ENCODE measurements around the gene HSPA4.
"Not testable (repeated sequence)": the region's sequence is repeated elsewhere in the genome, so short reads cannot be mapped to it uniquely, and the experiment has no call there.

The HSPA4 gene

GRCh38 chr5:133123297-133123696 lies 71.5 kb downstream of the HSPA4 start:
- no peak for DNase-seq (ENCODE audit: low read depth)

GRCh38 chr5:133124891-133125290 lies 73.1 kb downstream of the HSPA4 start:
- DNase-seq (ENCODE audit: low read depth): no peak

DNA sequence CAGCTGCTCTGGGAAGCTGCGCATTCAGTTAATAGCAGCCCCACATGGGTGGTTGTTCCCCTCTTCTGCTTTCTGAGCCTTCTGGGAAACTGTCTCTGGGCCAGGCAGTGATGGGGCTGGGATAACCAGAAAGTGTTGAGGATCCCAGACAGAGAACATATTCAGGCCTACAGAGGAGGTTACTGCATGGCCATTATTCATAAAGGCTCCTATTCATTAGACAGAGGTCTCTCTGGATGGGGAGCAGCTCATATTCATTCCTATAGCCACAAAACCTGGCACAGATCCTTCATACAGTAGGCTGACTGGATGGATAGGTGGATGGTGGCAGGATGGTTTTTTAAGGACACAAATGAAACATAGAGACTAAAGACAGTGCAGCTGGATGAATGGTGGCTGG lies 76.3 kb downstream of the HSPA4 start:
- no peak for DNase-seq (ENCODE audit: low read depth)

DNA sequence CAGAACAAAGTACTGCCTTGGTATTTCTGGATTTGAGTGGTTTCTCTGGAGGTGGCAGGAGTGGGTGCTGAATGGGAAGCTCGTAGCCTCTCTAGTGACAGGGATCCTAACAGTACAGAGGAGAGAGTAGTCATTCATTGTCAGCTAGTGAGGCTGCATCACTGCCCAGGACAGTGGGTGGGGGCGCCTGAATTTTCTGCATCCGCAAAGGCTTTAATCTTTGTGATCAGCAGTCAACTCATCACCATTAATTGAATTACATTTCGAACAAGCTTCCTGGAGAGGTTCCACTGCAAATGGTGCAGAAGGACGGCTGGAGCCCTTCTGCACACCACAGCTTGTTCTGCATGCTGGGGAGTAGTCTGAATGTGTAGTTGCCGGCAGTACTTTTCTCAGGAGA lies 77.5 kb downstream of the HSPA4 start:
- DNase-seq (ENCODE audit: low read depth): no peak

GRCh38 chr5:133129950-133130349 lies 78.1 kb downstream of the HSPA4 start:
- DNase-seq (ENCODE audit: low read depth): no peak

DNA sequence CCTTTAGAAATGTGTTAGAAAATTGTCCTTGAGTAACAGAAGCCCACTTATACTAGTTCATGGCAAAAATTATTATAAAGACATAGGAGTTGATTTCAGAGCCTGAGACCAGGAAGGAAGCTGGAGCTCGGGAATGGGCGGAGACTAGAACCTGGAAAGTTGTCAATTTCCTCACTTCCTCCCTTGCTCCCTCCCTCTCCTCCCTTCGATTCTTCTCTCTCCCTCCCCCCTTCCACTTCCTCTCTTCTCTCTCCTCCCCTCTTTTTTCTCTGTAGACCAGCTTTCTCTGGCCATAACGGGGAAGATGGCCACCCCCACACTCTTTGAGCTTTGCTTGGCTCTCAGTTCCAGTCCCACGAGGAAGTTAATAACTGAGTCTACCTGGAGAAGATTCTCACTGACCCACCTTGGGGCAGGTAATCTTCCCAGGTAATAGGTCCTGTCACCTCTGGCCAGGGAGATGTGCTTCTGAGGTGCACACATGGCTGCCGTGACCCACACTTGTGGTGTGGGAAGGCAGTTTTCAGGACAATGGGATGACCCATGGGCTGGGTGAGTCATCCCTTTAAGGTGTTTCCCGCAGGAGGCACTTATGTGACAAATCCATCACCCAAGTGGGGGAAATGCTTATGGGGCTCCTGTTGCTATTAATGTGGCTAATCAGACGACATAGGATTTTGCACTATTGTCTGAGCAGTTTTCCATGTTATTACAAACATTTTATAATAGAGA lies 78.7 kb downstream of the HSPA4 start:
- DNase-seq (ENCODE audit: low read depth): no peak

GRCh38 chr5:133132717-133133116 lies 80.9 kb downstream of the HSPA4 start:
- no peak for DNase-seq (ENCODE audit: low read depth)

DNA sequence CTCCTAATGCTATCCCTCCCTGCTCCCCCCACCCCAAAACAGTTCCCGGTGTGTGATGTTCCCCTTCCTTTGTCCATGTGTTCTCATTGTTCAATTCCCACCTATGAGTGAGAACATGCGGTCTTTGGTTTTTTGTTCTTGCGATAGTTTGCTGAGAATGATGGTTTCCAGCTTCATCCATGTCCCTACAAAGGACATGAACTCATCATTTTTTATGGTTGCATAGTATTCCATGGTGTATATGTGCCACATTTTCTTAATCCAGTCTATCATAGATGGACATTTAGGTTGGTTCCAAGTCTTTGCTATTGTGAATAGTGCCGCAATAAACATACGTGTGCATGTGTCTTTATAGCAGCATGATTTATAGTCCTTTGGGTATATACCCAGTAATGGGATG lies 81.4 kb downstream of the HSPA4 start:
- DNase-seq (ENCODE audit: low read depth): not testable (repeated sequence)

GRCh38 chr5:133136890-133137289 lies 85.1 kb downstream of the HSPA4 start:
- not testable (repeated sequence) for DNase-seq (ENCODE audit: low read depth)

DNA sequence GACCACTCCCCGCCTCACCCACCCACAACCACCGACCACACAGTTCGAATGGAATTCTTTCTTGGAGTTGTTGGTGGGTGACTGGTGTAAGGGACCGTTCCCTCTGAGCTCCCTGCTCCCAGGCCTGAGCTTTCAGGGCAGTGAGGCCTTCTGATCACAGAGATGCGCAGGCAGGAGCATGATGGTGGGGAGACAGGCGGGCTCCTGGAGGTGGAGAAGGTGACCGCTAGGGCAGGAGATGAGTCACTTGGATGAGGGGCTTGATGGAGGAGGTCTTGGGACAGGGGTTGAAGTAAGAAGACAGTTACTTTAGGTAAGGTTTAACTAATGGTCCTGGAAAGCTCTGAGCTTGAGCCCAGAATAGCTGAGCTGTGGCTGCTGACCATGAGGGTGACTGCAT lies 88.5 kb downstream of the HSPA4 start:
- no peak for DNase-seq (ENCODE audit: low read depth)

GRCh38 chr5:133141746-133142145 lies 89.9 kb downstream of the HSPA4 start:
- DNase-seq (ENCODE audit: low read depth): no peak

DNA sequence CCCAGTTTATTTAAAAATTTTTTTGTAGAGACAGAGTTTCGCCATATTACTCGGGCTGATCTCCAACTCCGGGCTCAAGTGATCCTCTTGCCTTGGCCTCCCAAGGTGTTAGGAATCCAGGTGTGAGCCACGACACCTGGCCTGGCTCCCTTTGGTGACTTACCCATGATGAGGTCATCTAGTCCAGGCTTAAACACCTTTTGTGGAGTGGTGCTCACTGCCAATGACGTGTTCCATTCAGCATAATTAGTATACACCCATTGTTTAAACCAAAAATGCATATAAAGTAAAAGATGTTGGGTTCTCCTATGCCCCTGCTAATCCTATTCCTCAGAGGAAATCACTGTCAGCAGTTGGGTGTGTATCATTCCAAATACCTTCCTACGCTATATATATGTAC lies 91.0 kb downstream of the HSPA4 start:
- DNase-seq (ENCODE audit: low read depth): no peak

DNA sequence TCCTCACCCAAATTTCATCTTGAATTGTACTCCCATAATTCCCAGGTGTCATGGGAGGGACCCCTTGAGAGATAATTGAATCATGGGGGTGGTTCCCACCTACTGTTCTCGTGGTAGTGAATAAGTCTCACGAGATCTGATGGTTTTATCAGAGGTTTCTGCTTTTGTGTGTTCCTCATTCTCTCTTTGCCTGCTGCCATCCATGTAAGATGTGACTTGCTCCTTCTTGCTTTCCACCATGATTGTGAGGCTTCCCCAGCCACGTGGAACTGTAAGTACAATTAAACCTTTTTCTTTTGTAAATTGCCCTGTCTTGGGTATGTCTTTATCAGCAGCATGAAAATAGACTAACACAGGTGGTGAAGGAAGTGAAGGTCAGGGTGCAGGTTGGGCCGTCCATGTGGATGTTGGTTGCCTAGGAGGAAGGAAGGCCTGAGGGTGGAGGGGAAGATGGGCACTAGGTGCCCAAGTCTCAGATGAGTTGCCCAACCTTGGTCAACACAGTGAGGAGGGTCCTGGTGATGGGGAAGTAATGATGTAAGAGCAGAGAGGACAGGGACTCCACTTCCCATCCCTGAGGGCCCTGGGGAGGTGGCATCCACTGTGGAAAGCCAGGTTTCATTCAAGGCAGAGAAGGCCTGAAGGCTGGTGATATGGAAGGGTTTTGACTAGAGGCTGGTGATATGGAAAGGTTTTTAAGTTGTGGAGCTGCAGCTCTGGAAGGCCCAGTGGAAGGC lies 92.6 kb downstream of the HSPA4 start:
- DNase-seq (ENCODE audit: low read depth): no peak

- no peak for DNase-seq (ENCODE audit: low read depth)
Observed at GRCh38 chr5:133145436-133146170, 93.8 kb downstream of the HSPA4 start.

DNA sequence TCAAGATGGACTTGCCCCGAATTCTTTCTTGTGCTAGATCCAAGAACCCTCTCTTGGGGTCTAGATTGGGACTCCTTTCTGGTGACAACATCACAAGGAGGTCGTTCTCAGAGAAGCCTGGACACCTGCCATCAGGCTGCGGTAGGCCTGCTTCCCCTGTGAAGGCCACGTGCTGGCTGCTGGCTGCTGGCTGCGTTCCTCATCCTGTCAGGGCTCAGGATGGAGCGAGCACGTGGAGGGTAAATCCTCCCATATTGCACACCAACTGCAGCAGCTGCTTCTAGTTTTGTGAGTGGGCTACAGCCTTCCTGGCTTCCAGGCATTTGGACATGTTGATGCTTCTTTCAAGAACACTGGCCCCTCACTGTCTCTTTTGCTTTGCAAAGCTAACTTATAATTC lies 95.6 kb downstream of the HSPA4 start:
- no peak for DNase-seq (ENCODE audit: low read depth)

DNA sequence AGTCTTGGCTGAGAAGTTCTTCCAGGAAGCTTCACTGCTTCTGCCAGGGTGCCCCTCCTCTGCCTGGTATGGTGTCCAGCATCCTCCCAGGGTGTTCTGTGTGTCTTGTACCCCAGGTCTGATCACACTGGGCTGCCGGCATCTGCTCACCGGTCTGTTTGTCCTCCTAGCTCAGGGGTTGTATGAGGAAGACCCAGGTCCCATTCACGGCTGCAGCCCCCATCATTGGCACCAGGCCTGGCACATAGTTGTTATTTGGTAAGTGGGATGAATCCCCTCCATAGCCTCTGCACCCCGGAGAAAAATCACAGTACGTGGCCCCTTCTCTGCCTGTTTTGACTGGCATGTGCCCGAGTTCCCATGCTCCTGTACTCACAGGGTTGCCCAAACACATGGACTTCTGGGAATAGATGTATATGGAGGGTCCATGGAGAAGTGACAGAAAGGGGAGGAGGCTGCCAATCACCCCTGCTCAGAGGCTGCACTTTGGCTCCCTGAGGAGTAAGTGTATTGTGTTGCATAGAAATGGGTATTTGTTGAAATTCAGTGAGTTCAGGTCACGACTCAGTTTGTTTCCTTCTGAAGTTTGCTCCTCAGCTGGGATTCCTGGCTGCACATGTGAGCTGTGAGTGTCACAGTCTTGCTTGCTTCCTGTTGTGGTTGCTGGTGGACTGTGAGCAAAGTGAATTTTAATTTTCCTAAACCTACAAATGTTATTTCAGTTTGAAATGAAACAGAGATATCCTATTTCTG lies 96.2 kb downstream of the HSPA4 start:
- no peak for DNase-seq (ENCODE audit: low read depth)

DNA sequence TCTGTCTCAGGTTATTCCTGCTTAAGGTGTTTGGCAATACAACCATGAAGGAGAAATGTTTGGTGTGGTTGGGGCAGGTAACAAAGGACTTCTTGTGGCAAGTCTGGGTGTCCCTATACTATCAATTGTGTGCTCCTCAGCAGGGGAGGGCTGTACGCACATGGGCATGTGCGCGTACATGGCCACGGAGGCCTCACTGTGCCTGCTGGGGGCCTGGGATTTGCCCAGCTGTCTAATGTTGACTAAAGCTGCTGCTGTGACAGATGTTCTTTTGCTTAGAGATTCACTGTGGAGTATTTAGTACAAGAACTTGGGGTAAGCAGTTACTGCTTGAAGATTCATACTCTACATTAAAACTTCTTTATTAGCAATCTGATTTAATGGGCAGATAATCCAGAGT lies 97.5 kb downstream of the HSPA4 start:
- DNase-seq (ENCODE audit: low read depth): no peak

DNA sequence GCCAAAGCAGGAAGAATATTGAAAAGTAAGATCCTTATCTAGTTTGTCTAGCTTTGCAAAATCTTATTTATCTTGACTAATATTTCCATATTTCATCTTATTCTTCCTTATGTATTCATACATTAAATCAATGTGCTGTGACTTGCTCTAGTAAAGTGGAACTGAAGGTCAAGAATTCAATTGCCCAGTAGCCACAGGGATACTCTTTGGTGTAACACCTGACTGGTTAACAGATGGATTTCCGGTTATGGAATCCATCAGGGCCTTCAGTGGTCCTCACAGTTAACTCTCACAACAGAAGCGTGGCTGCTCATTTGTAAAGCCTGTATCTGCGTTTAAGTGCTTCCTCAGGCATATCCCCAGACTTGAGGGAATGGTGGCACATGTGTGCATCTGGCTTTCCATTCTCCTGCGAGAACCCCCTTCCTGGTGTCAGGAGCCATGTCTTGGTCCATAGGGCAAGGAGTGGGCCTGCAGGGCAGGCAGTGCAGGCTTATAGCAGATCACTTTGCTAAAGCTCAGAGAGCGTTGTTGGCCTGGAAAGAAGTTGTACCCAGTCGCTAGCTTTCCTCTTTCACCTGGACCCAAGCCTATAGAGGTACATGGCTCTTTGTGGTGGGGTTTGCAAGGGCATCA lies 99.2 kb downstream of the HSPA4 start:
- no peak for DNase-seq (ENCODE audit: low read depth)

DNA sequence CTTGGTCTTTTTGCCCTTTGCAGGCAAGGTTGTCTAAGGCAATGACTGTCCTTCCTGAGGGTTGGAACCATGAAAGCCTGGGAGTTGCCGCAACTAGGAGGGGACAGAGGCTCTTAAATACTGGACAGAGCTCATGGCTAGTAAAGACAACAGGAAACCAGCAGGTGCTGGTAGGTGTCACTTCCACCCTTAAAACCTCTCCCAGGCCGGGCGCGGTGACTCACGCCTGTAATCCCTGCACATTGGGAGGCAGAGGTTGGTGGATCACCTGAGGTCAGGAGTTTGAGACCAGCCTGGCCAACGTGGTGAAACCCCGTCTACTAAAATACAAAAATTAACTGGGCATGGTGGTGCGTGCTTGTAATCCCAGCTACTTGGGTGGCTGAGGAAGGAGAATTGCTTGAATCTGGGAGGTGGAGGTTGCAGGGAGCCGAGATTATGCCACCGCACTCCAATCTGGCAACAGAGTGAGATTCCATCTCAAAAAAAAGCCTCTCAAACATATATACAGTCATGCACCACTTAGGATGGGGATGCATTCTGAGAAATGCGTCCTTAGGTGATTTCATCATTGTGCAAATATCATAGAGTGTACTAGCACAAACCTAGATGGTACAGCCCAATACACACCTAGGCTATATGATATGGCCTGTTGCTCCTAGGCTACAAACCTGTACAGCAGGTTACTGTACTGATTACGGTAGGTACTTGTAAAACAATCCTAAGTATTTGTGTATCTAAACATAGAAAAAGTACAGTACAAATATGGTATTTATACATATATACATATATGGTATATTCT lies 102.7 kb downstream of the HSPA4 start:
- no peak for DNase-seq (ENCODE audit: low read depth)

DNA sequence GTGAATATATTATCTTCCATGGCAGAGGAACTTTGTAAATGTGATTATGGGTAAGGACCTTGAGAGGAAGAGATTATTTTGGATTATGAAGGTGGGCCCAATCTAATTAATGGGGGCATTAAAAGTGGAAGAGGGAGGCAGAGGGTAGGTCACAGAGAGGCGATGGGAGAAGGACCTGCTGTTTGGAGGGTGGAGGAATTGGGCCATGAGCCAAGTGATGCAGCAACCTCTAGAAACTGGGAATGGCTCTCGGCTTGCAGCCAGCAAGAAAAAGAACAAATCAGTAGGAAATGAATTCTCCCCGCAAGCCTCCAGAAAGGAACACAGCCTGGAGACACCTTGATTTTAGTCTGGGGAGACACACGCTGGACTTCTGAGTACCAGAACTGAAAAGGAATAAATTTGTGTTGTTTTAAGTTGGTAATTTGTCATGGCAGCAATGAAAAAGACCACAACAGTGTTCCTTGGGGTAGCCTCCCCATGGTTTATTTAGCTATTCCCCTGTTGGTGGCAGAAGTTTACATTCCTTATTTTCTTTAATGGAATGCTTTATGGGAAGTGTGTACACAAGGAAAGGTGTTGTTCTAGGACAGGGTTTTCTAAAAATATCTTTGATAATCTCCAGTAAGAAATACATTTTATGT lies 103.6 kb downstream of the HSPA4 start:
- DNase-seq (ENCODE audit: low read depth): no peak

Measured in HS-27A (cell line).